HG02623 (cell line): ENCODE results near the gene CD200.

Experiments used
- ATAC-seq: cut with Tn5 transposase; IDR thresholded peaks from one replicate; pipeline ENCODE4 v1.9.1; 2021; ENCODE audit warnings: moderate library complexity; ENCODE audit not compliant: unreplicated experiment

The CD200 gene, protein sequence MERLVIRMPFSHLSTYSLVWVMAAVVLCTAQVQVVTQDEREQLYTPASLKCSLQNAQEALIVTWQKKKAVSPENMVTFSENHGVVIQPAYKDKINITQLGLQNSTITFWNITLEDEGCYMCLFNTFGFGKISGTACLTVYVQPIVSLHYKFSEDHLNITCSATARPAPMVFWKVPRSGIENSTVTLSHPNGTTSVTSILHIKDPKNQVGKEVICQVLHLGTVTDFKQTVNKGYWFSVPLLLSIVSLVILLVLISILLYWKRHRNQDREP

DNA sequence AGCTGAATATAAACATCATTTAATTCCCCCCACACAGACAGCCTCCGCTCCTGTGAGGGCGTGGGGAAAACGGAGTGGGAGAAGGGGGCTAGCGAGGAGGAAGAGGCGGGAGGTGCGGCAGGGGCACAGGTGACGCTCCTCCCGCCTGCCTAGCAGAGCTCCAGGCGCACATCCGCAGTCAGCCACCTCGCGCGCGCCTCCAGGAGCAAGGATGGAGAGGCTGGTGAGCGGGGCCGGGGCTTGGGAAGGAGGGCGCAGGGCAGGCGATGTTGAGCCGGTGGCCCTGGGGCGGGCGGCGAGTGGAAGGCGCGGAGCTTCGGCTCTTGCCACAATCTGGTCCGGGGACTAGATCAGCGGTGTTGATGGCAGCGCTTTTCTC, at the start of gene CD200:
TSS of gene CD200 (plus strand) at position 155 of the 379 bp plus-strand sequence. CDS start at position 212, 57 bp downstream.
- peak; percentile 51 for ATAC-seq

DNA sequence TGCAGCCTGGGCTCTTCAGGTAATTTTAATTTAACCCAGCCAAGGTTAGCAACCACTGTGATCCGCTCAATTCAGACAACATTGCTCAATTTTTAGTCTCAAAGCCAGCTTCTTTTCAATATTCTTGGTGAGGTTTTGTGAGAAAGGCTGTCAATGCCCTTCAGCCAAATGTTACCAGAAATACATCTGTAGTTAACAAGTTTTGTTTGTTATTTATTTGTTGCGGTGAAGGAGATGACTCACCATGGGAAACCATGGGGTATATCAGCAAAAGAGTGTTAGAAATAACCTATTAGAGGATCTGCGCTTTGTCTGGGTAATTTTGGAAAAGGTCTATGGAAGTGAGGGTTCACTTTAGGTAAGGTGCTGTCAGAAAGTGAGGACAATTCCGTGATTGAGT, 43.9 kb upstream of the CD200 start:
- ATAC-seq: no peak

DNA sequence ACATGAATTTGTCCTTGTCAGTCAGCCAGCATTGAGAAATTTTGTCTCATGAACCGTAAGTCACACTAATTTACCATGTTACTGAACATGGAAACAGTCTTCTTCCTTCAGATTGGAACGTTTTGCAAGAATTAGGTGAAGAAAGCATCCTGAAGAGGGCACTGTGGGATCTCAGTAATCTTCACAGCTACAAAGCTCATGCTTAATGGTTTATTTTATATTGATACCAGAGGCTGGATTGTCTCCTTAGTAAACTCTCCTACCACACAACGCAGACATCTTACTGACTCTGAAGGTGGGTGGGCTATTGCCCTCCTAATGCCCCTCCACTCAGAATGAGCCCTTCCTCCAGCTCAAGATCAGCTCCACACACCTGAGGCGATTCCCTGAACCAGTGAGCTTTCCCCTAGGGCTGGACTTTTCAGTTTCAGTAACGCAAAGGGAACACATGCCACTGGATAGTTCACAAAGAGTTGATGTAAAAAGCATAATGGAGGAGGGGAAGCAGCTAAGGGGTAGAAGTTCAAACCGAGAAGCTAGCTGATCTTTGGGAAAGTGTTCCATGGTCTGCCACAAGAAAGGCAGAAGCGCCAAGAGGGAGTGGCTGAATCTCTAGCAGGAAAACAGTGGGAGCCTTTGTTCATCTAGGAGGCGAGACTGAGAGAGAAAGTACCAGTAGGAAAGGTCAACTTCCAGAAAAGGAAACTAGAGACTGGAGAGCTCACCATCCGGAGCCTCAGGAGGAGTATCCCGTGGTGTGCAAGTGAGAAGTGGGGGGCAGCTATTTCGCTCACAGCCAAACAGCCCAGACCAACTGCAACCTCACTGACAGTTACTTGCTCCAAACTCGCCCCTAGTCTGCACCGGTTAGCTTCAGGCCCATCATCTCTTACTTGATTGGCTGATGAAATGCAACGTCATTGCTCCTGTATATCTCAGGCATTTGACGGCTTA, 39.3 kb upstream of the CD200 start, which contains the start of gene SLC9C1:
TSS of gene SLC9C1 (minus strand) at position 849 of the 954 bp plus-strand sequence. CDS start 7,425 bp downstream, outside the sequence.
- peak; percentile 51 for ATAC-seq

DNA sequence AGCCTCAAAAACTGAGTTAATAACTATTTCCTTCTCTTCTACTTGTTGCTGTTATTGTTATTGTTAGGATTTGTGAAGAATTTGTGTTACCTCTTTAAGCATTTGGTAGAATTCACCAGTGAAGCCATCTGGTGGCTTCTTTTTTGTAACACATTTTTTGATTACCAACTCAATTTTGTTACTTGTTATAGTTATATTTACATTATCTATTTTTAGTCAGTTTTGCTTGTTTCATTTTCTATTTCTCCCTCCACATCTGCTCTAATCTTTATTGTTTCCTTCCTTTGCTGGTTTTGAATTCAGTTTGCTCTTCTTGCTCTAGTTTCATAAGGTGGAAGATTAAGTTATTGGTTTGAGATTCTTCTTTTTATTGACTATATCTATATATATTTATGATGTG, 35.2 kb upstream of the CD200 start:
- ATAC-seq: no peak

DNA sequence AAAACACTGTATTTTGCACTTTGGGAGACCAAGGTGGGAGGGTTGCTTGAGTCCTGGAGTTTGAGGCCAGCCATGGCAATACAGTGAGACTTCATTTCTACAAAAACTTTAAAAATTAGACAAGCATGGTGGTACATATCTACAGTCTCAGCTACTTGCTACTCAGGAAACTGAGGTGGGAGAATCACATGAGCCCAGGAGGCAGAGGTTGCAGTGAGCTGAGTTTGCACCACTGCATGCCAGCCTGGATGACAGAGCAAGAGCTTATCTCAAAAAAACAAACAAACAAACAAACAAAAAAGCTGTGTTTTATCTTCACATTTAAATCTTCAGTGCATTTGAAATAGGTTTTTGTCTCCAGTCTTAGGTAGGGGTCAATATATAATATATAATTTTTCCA, 34.2 kb upstream of the CD200 start:
- ATAC-seq: no peak

DNA sequence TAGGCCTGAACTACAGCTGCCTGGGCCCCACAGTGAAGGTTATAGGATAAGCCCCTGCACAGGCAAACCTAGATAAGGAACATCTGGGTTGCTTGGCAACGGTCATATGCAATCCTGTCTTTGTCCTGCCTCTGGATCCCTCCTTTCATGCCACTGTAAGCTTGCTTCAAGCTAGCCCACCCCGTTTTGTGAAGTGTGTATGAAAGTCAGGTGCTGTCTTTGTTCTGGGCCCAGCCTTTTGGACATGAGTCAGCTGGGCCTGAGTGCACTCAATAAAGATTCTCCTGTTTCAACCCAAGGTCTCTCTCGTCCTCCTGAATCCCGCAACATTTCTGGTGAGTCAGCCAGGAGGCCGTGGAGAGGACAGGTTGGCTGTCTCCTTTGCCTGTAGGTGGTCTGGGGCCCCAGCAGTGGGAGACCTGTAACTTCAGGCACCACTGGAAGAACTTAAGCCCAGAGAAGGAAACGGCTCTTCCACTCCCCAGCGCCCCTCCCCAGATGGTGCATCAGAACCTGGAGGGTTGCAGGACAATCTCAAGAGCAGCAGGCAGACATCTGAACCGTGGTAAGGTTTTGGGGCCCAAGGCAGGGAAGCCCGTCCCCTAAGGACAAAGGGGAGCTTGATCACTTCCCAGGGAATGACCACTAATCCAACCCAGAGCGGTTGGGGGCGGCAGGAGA, 30.7 kb upstream of the CD200 start:
- no peak for ATAC-seq

DNA sequence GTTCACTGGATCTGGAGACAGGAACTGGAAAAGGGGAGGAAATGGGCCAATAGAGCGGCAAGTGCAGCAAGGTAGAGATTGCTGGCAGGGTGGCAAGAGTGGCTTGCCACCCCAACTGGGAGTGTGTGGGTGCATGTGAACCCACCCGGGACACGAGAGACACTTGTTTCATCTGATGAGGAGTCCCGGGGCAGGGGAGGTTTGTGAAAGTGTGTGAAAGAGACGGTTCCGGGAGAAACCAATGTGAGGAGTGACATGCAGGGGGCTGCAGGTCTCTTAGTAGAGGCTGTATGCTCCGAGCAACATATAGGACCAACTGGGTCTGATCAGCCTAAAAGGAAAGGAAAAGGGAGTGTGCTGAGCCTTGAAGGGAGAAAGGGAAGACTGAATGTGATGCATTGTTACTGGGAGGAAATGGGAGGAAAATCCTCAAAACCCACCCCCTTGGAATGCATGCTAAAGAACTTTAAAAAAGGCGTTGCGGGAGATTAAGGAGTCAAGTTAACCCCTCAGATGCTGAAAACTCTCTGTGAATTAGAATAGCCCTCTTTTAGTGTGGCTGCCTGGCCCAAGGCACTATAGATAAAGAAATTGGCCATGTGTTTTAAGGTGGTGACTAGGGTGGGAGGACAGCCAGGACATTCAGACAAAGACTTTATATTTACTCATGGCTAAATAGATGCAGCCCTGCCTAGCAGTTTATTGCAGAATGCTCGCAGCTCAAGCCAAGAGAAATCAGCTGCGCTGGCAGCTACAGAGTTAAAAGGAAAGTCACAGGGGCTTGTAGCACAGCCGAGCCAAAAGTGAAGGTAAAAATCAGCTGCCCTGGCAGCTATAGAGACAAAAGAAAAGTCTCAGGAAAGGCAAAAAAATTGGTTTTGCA, 29.8 kb upstream of the CD200 start:
- ATAC-seq: peak; percentile 30

DNA sequence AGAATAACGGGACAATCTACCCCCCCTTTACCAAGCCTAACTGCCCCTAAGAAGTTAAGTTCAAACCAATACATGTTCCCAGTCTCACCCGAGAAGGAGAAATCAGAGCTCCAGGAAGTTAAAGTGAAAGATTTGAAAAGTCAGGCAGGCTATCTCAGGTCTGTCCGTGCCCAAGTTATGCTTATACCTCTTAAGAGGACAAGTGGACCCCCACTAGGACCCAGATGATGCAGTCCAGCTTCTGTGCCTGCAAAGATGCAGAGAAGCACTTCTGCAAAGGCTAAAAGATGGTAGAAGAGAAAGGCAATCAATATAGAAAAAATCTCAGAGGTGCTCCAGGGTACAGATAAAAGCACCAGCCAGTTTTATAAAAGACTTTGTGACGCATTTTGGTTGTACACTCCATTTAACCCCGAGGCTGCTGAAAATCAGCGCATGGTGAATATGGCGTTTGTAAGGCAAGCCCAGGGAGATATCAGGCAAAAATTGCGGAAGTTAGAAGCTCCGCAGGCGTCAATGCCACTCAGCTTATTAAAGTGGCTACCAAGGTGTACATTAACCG, 29.1 kb upstream of the CD200 start:
- peak; percentile 53 for ATAC-seq

DNA sequence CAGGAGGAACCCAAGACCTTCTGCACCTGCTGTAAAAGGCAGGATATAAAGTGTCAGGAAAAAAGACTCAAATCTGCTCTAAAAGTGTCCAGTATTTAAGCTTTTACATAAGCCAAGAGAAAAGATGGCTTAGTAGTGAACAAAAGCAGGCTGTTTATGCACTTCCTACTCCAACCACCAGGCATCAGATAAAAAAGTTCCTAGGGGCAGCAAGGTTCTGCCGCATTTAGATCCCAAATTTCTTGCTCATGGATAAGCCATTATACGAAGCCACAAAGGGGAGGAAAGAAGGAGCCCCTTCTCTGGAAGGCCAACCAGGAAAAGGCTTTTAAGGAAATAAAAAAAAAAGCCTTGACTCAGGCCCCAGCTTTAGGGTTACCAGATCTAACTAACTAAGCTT, 28.3 kb upstream of the CD200 start:
- ATAC-seq: no peak

DNA sequence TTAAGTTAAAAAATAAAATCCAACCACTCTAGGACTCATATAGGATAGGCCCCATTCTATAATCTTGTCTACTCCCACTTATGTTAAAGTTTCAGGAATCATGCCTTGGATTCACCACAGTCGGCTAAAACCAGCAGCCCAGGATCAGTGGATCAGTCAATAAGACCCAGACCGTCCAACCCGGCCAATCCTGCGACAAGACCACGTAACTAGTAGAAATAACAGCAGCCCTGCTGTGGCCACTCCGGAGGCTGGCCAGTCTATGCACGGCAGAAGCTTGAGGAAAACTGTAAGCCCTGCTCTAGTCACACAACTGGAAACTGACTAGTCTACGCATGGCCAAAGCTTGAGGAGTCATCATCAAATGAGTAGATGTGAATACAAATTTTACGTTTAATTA, 26.1 kb upstream of the CD200 start:
- no peak for ATAC-seq

DNA sequence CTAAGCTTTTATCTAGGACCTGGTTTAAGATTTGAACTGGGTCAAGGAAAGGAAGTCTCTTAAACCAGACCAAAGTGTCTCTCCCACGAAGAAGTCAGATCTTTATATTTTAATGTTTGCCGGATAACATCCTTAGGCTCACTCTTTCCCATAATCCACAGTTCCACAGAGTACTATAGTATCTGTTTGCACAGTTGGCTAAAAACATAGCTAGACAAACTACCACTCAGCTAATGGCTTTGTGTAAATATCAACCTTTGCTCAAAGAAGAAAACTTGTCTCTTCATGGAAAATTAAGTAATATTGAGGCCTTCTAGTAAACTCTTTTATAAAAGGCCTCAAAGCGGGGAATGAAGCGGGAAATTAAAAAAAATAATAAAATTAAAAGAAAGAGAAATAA, 25.4 kb upstream of the CD200 start:
- ATAC-seq: no peak

DNA sequence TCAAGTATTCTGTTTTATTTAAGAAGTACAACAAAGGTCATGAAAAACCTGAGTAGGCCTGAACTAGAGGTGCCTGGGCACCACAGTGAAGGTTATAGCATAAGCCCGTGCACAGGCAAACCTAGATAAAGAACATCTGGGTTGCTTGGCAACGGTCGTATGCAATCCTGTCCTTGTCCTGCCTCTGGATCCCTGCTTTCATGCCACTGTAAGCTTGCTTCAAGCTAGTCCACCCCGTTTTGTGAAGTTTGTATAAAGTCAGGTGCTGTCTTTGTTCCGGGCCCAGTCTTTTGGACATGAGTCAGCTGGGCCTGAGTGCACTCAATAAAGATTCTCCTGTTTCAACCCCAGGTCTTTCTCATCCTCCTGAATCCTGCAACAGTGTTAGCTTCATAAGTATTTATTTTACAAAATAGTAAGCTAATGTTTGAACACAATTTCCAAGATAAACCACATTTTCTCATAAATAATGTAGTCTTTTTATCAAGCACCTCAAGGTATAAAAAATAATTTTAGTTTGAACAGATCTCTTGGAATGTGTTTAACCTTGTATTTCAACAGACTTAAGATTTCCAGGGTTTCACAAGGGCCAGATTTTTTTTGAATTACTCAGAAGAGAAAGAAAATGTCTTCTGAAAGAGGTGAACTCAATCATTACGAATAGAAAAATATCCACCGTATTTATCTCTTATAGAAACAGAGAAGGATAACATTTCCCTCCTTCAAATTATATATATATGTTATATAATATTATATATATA, 24.6 kb upstream of the CD200 start:
- ATAC-seq: no peak

DNA sequence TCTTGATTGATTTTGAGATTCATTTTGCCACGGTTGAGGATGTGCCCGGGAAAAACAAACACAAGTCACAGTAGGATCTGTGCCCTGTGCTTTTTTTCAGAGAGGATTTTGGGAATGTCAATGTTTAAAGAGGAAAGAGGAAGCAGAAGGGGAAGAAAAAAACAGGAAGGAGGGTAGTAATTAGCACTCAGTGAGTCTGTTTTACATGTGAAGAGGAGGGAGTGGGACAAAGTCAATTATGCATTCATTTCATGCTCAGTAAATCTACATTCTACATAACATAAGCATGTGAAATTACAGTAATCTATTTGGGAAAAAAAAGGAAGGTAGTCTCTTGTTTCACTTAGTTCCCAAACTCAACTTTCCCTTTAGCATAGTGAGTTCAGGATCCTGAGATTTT, 18.3 kb upstream of the CD200 start:
- ATAC-seq: no peak

DNA sequence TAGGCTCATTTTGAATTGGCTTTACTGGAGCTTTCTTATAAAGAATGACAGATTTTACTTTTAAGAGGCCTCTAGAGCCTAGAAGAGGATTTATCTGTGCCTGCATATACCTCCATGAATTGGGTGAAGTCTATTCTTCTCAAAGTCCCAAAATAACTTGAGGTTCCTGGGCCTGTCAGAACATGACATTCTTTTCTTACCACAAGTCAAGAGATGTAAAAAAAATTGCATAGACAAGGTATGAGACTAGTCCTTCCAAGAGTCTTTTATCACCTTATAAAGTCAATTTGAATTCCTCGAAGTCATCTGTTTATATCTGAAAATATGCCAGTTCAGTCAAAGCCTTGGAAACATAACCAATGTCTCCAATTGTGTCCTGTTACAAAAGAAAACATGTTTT, 17.2 kb upstream of the CD200 start:
- ATAC-seq: no peak

DNA sequence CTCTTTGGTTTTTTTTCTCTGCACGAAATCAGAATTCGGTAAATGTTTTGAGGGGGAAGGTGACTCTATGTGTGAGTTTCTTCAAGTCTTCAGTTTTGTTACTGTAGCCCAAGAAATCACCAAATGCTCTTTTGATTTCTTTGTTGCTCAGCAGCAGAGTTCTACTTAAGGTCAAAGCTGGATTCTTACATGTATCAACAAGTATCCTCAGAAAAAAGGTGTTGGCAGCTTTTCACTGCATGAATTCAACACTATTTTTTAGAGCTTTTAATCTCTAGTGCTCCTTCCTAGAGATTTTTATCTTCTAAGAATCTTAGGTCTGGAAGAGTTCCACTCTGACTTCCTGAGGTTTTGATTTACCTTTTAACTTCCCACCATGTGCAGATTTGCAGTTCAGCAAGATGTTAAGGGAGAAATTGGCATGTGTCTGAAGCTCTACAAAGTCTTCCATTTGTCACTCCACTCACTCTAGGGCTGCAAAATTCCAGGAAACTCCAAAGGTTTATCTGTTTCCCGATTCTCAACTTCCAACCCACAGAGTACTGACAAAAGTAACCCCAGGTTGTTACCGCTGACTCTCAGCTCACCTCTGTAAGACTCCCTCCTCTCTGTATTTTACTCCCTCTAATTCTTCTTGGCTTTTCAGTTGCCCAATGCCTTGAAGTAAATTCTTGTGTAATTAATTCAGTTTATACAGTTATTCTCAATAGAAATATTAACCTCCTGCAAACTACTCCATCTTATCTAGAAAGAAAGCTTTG, 13.3 kb upstream of the CD200 start:
- ATAC-seq: no peak

DNA sequence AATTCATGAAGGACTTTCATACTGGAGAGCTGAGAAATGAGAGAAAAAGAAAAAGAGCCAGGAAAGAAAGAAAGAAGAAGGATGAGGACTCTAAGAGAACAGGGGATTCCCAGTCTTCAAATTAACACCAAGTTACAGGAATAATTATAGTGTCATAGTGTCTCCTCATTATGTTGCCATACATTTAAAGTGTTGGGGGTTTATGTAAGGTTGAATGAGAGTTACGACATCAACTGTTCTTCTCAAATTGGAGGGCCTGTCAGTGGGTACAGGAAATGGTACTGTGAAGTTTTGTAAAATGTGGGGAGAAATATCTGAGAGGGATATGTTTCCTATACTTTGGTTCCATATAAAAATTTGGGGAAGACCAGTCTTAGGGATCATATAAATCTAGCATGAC, 12.3 kb upstream of the CD200 start:
- ATAC-seq: no peak

DNA sequence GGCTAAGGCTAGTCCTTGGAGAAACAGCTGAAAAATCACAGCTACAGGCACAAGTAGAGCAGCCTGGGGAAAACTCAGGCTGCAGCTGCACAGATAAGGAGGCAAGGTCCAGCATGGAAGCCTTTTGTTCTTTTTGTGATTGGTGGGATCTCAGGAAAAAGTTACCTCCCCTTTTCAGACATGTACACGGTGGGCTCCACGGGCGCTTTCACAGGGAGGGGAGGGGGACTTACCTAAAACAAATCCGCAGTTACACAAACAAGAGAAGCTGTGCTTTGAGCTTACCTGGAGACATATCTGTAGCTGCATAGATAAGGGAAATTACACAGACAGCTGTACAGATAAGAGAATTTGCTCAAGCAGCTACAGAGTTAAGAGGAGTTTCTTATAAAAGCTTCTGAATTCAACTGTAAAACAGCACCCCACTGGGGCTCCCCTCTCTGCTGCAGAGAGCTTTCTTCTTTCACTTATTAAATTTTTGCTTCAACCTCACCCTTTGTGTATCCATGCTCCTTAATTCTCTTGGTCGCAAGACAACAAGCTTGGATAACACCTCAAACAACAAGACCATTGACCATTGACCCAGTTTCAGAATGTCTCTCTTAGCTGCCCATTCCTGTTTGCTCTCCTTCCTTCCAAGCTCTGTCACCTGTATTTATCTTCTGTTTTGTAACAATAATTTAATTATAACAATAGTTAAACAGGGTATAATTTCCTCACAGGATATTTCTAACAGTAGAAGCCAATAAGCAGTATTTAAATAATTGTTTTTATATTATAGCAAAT, 10.9 kb upstream of the CD200 start:
- no peak for ATAC-seq

DNA sequence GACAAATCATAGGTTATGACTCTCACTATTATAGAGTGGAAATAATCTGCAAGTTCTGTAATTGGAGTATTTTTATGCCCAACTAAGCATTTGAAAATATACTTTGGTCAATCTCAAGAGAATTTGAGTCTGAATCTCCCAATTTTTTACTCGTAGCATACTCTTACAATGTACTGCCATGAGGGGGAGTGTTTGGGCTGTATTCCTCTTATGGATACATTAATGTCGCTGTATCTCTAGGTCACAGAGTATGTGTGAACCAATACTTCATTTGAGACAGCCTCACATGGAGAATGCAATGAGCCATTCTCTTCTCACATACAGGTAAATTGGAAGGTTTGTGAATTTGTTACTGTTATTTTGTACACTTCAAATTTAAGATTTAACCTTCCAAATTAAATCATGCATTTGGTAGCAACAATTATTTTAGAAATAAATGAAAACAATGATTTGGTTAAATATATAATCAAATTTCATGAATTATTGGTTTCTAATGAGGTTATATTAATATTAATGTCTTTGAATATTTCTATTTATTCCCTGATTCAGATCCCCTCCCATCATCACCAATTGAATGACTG, 5.5 kb upstream of the CD200 start:
- peak; percentile 93 for ATAC-seq
